ENCODE data around the gene HERPUD2. TPM values are rescaled to one million over a fixed set of nuclear protein-coding genes. Genes with fewer than 3 reads are reported as not detected.
"Not testable (repeated sequence)": the region's sequence is repeated elsewhere in the genome, so short reads cannot be mapped to it uniquely, and the experiment has no call there.

HERPUD2 gene
- total RNA-seq, 2 experiments from 2014 or later = 48.0 to 49.8 TPM

DNA sequence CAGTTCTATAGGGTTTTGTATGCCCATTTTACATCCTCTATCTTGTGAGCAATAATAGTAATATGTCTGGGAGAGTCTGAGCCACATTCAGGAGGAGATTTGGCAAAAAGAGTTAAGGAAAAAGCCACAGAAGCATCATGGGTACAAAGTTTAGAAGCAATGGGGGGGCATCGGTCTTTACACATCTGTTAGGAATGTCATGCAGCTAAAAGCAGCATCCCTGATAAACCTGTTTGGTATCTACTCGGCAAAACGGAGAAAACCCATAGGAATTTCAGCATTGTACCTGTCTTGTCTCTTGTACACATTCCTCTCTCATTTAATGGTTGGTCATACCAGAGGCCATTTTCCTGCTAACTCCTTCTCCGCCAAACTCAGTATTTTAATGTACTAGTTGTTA lies 12.5 kb upstream of the HERPUD2 start:
- POLR2A ChIA-PET = interaction anchor here (1.2 to 7.4 kb wide), 4 partner anchors 8 to 93 kb away, joined by 3 to 109 read pairs (median 11); partner anchors contain the start of genes HERPUD2 and SEPTIN7
- Mint-ChIP-seq H3K4me3 (no peak overlapping the region), H3K36me3 (ENCODE audit: low read depth) (peaks cover 3% of the 10 kb centered on the region), H3K27ac (no peak overlapping the region), H3K9me3 (no peaks in the 10 kb centered on the region), H3K4me1 (peaks cover 34% of the 10 kb centered on the region), H3K27me3 (peaks cover 3% of the 10 kb centered on the region)
- CTCF ChIA-PET = interaction anchor here (0.9 to 10.0 kb wide), 5 partner anchors 8 to 199 kb away, joined by 3 to 86 read pairs (median 4); no protein-coding TSS in a partner anchor
- DNase-seq = no peak

DNA sequence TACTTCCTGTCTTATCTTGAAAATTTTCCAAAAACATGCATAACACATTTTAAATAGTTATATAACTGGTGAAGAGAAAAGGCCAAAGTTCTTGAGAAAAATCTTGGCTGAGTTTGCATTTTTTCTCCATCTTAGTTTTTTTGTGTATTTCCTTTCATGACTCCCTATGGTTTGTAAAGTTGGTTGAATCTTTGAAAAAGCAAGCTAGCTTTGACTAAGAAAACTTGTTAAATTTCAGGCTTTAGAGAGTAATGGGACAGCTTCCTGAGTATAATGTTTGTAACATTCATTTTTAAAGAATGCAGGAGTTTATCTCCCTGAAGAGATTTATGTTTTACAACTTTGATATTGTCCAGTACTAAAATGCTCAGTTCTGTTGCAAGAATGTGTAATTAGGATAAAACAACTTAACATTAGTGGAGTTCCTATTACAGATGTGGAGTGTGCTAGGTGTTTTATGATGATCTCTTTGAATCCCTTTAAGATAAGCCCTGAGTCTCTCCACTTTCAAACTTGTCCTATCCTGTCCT lies 11.1 kb upstream of the HERPUD2 start:
- Mint-ChIP-seq H3K27me3 (peaks cover 3% of the 10 kb centered on the region), H3K36me3 (ENCODE audit: low read depth) (peaks cover 3% of the 10 kb centered on the region), H3K4me3 (no peak overlapping the region), H3K9me3 (no peaks in the 10 kb centered on the region), H3K4me1 (peaks cover 38% of the 10 kb centered on the region), H3K27ac (no peak overlapping the region)
- DNase-seq = no peak
- ChIA-PET CTCF (interaction anchor here (1.2 to 10.0 kb wide), 2 partner anchors 10 to 19 kb away, joined by 3 to 86 read pairs; no protein-coding TSS in a partner anchor), POLR2A (interaction anchor here (3.1 to 7.4 kb wide), 2 partner anchors 11 to 95 kb away, joined by 15 to 109 read pairs; partner anchors contain the start of genes HERPUD2 and SEPTIN7)

DNA sequence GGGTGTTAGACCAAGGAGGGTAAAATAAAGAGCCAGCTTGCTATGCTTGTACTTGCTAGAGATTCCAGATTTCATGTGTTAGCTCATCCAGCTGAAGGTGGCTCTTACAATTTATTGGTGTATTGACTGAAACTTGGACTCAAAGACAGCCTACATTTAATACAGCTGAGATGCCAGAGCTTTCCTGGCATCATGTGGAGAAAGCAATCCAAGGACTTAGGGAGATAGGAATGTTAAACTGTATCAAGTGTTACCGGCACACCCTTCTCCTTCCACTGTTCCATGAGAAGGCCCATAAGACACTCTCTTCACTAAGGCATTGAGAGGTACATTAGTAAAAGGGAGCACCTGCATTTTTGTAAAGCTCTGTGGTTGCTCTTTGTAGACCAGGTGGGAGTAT lies 9.3 kb upstream of the HERPUD2 start:
- Mint-ChIP-seq H3K27ac (no peak overlapping the region), H3K27me3 (peaks cover 2% of the 10 kb centered on the region), H3K9me3 (no peaks in the 10 kb centered on the region), H3K36me3 (ENCODE audit: low read depth) (peaks cover 3% of the 10 kb centered on the region), H3K4me3 (no peak overlapping the region), H3K4me1 (peaks cover 41% of the 10 kb centered on the region)
- ChIA-PET POLR2A (interaction anchor here (0.6 to 7.4 kb wide), 3 partner anchors 9 to 97 kb away, joined by 3 to 109 read pairs (median 9); partner anchors contain the start of genes HERPUD2 and SEPTIN7), CTCF (interaction anchor here (1.0 kb wide), 1 partner anchor 203 kb away, joined by 3 read pairs; no protein-coding TSS in a partner anchor)
- no peak for DNase-seq

- Mint-ChIP-seq H3K4me1 (peaks cover 39% of the 10 kb centered on the region), H3K4me3 (no peak overlapping the region), H3K27me3 (peaks cover 2% of the 10 kb centered on the region), H3K36me3 (ENCODE audit: low read depth) (peaks cover 3% of the 10 kb centered on the region), H3K9me3 (no peaks in the 10 kb centered on the region), H3K27ac (no peak overlapping the region)
- ChIA-PET POLR2A (interaction anchor here (0.9 to 1.9 kb wide), 2 partner anchors 10 to 98 kb away, joined by 3 to 9 read pairs; partner anchors contain the start of gene SEPTIN7), CTCF (no interaction called here)
- no peak for DNase-seq
These were observed 7.6 kb upstream of the HERPUD2 start for GRCh38 chr7:35702541-35702940.

- H3K27ac Mint-ChIP-seq = no peak overlapping the region
- H3K27me3 Mint-ChIP-seq = peaks cover 2% of the 10 kb centered on the region
- DNase-seq = no peak
- H3K9me3 Mint-ChIP-seq = no peaks in the 10 kb centered on the region
- POLR2A ChIA-PET = interaction anchor here (0.9 to 1.0 kb wide), 2 partner anchors 10 to 26 kb away, joined by 3 read pairs; no protein-coding TSS in a partner anchor
- CTCF ChIA-PET = interaction anchor here (1.3 to 2.1 kb wide), 2 partner anchors 24 to 28 kb away, joined by 4 to 7 read pairs; no protein-coding TSS in a partner anchor
- H3K4me1 Mint-ChIP-seq = peaks cover 47% of the 10 kb centered on the region
- peaks cover 11% of the 10 kb centered on the region for H3K36me3 Mint-ChIP-seq (ENCODE audit: low read depth)
- H3K4me3 Mint-ChIP-seq = no peak overlapping the region
These were observed 6.5 kb upstream of the HERPUD2 start for GRCh38 chr7:35701287-35701900.

GRCh38 chr7:35700865-35701264 lies 5.9 kb upstream of the HERPUD2 start:
- Mint-ChIP-seq H3K27me3 (peaks cover 2% of the 10 kb centered on the region), H3K4me3 (no peak overlapping the region), H3K4me1 (peaks cover 48% of the 10 kb centered on the region), H3K36me3 (ENCODE audit: low read depth) (peaks cover 11% of the 10 kb centered on the region), H3K9me3 (no peaks in the 10 kb centered on the region), H3K27ac (no peak overlapping the region)
- CTCF ChIA-PET = interaction anchor here (1.3 to 2.1 kb wide), 2 partner anchors 24 to 29 kb away, joined by 4 to 7 read pairs; no protein-coding TSS in a partner anchor
- POLR2A ChIA-PET = interaction anchor here (0.9 to 2.3 kb wide), 4 partner anchors 9 to 100 kb away, joined by 3 to 13 read pairs (median 5); partner anchors contain the start of gene SEPTIN7
- DNase-seq = no peak

- Mint-ChIP-seq H3K4me3 (no peak overlapping the region), H3K36me3 (ENCODE audit: low read depth) (peaks cover 8% of the 10 kb centered on the region), H3K4me1 (peaks cover 45% of the 10 kb centered on the region), H3K27me3 (peaks cover 2% of the 10 kb centered on the region), H3K9me3 (no peaks in the 10 kb centered on the region), H3K27ac (peak overlapping the region; percentile 47)
- no peak for DNase-seq
- POLR2A ChIA-PET = interaction anchor here (0.6 to 2.3 kb wide), 5 partner anchors 8 to 427 kb away, joined by 3 to 13 read pairs (median 6); partner anchors contain the start of gene SEPTIN7
- CTCF ChIA-PET = interaction anchor here (1.2 to 2.1 kb wide), 6 partner anchors 7 to 206 kb away, joined by 3 to 12 read pairs (median 4); no protein-coding TSS in a partner anchor
These were observed 5.4 kb upstream of the HERPUD2 start for GRCh38 chr7:35700333-35700732.

DNA sequence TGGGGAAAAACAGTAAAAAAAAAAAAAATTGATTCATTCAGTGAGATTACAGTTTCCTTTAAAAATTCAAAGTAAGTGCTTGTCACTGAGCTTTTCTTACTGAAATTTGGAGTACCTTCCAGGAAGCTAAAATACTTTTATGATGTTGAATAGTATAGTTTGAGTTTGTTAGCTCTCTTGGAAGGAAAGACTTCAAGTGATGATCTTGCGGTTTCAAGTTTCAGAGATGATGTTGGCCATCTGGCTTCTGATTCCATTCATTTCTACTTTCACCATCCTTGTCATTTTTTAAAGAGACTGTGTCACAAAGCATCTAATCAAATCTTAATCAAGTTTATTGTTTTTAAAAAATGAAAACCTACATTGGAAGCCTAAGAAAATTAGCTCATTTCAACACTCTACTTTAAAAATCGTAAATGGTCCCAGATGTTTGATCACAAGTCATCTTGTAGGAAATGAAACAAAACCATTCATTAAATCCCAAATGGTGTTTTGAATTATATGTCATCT lies 4.9 kb upstream of the HERPUD2 start:
- peaks cover 2% of the 10 kb centered on the region for H3K27me3 Mint-ChIP-seq
- peaks cover 8% of the 10 kb centered on the region for H3K36me3 Mint-ChIP-seq (ENCODE audit: low read depth)
- CTCF ChIA-PET = interaction anchor here (1.2 to 2.1 kb wide), 6 partner anchors 8 to 207 kb away, joined by 3 to 12 read pairs (median 4); no protein-coding TSS in a partner anchor
- POLR2A ChIA-PET = interaction anchor here (0.6 to 2.3 kb wide), 6 partner anchors 8 to 690 kb away, joined by 3 to 13 read pairs (median 4); partner anchors contain the start of genes ANLN and SEPTIN7
- no peak overlapping the region for H3K27ac Mint-ChIP-seq
- no peaks in the 10 kb centered on the region for H3K9me3 Mint-ChIP-seq
- no peak for DNase-seq
- H3K4me3 Mint-ChIP-seq = no peak overlapping the region
- peaks cover 45% of the 10 kb centered on the region for H3K4me1 Mint-ChIP-seq

GRCh38 chr7:35698382-35698781 lies 3.4 kb upstream of the HERPUD2 start:
- POLR2A ChIA-PET = interaction anchor here (1.2 to 10.8 kb wide), 3 partner anchors 15 to 104 kb away, joined by 3 to 295 read pairs (median 81); partner anchors contain the start of gene SEPTIN7
- H3K4me3 Mint-ChIP-seq, H3K9me3 Mint-ChIP-seq, DNase-seq, H3K27ac Mint-ChIP-seq, H3K27me3 Mint-ChIP-seq: not testable (repeated sequence)
- CTCF ChIA-PET = interaction anchor here (1.1 to 2.6 kb wide), 4 partner anchors 11 to 209 kb away, joined by 3 to 10 read pairs (median 6); partner anchors contain the start of gene SEPTIN7
- Mint-ChIP-seq H3K4me1 (peaks cover 45% of the 10 kb centered on the region), H3K36me3 (ENCODE audit: low read depth) (peaks cover 17% of the 10 kb centered on the region)

GRCh38 chr7:35697414-35698175 lies 2.7 kb upstream of the HERPUD2 start:
- Mint-ChIP-seq H3K4me3 (no peak overlapping the region), H3K4me1 (peaks cover 46% of the 10 kb centered on the region), H3K27me3 (no peaks in the 10 kb centered on the region), H3K36me3 (ENCODE audit: low read depth) (peaks cover 25% of the 10 kb centered on the region), H3K9me3 (no peaks in the 10 kb centered on the region), H3K27ac (no peak overlapping the region)
- CTCF ChIA-PET = interaction anchor here (0.6 to 6.0 kb wide), 6 partner anchors 12 to 209 kb away, joined by 3 to 37 read pairs (median 6); partner anchors contain the start of gene SEPTIN7
- DNase-seq = no peak
- POLR2A ChIA-PET = interaction anchor here (1.2 to 10.8 kb wide), 6 partner anchors 9 to 105 kb away, joined by 3 to 295 read pairs (median 50); partner anchors contain the start of gene SEPTIN7

- H3K27ac Mint-ChIP-seq = peak overlapping the region; percentile 96
- H3K4me3 Mint-ChIP-seq = peak overlapping the region; percentile 94
- DNase-seq = no peak
- ChIA-PET POLR2A (interaction anchor here (0.6 to 10.8 kb wide), 18 partner anchors 9 to 592 kb away, joined by 3 to 295 read pairs (median 7); partner anchors contain the start of gene SEPTIN7), CTCF (interaction anchor here (0.9 to 6.0 kb wide), 8 partner anchors 9 to 211 kb away, joined by 3 to 37 read pairs (median 5); partner anchors contain the start of gene SEPTIN7)
- peaks cover 44% of the 10 kb centered on the region for H3K4me1 Mint-ChIP-seq
- no peaks in the 10 kb centered on the region for H3K27me3 Mint-ChIP-seq
- H3K36me3 Mint-ChIP-seq (ENCODE audit: low read depth) = peaks cover 38% of the 10 kb centered on the region
- no peaks in the 10 kb centered on the region for H3K9me3 Mint-ChIP-seq
These were observed 1.1 kb upstream of the HERPUD2 start for GRCh38 chr7:35695987-35696386.

Data from activated CD4-positive, alpha-beta memory T cell treated with anti-CD3 and anti-CD28 coated beads, Interleukin-2, amount 10 ng/mL, durations not matched to agents 7 days and 5 days (primary cell).